ENCODE results near the gene SYT2. TPM values are rescaled to one million over a fixed set of nuclear protein-coding genes. Genes with fewer than 3 reads are reported as not detected.
"Not testable (repeated sequence)": the region's sequence is repeated elsewhere in the genome, so short reads cannot be mapped to it uniquely, and the experiment has no call there.

The SYT2 gene
- total RNA-seq, 1 donor from 2014 or later = 0.21 TPM

DNA sequence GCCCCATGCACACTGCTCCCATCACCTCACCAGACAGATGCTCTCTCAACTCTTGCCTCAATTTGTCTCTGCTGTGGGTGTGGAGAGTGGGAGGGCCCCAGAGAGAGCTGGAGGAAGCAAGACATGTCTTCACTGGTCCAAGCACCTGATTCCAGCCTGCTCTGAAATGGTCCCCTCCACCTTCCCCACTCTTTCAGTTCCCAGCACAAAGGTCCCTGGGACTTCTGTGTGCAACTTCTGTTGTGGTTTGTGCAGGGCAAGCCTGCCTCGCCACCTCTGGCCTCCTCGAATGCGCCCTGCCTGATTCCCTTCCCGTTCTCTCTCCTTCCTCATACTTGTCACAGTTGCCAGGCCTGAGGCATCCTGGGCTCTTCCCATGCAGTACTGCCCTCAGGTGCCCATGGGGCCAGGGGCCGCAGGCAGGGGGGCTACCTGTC lies 119.3 kb downstream of the SYT2 start:
- DNase-seq = no peak

DNA sequence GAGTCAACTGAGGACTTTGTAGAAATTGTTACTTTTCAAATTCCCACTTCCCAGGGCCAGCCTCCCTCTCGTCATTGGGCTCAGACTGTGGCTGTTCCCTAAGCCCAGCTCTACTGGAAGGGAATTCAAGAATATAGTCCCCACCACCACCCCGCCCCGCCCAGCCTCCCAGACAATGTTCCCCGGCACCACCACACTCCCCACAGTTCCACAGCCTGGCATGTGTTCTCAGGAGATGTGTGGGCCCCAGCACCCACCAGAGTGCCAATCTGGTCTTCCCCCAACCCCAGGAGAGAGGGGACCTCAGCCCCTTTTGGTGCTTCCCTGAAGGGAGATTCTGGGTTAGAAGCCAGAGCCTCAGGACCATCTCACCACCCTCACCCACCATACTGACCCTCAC lies 120.1 kb downstream of the SYT2 start:
- DNase-seq = no peak

DNA sequence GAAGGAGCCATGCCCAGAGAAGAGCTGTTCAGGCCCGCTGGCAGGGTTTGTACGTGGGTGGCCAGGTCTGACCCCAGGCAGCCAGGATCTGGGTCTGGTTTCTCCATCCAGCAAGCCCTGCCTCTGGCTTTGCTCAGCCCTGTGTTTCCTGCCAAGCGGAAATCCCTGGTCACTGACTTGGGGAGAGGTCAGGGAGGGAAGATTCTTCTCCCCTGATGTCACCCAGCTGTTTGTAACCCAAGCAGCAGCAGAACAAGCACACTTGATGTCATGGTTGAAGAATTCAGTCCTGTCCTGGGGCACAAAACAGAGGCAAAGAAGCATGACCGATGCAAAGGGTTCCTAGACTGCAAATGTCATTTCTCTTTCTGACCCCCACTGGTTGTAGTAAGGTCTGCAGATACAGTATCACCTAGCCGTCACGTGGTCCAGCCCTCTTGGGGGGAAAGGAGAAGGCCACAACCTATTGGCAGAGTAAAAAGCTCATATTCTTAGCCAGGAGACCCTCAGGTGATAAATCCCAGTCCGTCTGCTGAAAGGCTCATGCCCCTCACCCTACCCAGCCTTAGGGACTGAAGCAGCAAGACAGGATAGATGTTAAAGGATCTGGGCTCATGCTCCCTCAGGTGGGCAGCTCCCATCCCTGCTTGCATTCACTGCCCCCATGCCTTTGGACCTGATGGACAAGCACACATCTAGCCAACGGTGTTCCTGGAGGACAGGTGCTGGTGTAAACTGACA lies 120.9 kb downstream of the SYT2 start:
- peak; percentile 96 for DNase-seq

DNA sequence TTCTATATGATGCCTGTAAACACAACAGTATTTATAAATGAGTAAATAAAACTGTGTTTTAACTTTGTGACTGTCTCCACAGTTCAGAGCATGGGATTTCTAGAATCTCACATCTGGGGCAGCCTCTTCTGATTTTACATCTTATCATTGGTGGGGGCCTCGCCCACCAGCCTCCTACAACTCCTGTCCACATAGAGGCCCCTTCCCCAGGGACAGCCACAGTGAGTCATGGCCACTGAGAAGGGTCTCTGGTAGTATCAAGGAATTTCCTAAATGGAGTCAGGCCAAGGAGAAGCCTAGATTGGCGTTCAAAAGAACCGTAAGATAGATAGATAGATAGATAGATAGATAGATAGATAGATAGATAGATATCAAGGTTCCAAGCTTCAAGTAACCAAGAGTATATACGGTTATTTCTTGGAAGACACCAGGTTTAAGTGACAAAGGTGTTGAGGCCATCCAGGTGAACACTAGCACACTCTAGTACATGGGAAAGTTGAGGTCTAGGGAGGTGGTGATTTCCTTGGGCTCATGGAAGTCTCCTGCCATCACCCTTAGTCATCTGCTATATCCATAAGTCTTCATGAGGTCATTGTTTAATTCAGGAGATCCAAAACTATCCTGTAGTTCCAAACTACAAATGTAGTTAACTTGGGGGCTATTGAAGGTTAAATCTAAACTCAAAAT lies 121.6 kb downstream of the SYT2 start:
- no peak for DNase-seq

DNA sequence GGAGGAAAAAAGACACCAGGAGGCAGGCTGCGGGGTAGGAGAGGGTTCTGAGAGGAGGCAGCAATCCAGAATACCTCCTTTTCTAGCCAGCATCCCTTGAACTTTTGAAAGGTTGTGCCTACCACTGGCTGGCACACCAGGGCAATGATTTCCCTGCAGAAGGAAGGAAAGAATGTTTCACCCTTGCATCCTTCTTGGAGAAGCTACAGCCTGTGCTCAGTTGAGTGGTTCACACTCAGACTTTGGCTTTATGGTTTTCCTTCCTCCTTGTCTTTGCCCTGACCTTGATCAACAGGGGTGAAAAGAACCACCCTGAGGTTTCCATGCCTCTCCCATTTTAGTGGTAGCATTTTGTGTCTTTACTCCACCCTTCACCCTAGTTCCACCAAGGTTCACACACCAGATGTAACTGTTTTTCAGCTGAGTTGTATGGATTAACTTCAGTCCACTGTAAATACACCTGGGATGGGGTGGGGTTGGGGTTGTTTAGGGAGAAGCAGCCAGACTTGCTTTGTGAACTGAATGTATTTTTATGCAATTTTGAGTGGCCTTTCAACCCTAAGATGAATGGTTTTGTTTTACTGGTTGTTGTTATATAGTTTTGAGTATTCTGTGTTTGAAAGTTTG lies 122.3 kb downstream of the SYT2 start:
- DNase-seq = no peak

DNA sequence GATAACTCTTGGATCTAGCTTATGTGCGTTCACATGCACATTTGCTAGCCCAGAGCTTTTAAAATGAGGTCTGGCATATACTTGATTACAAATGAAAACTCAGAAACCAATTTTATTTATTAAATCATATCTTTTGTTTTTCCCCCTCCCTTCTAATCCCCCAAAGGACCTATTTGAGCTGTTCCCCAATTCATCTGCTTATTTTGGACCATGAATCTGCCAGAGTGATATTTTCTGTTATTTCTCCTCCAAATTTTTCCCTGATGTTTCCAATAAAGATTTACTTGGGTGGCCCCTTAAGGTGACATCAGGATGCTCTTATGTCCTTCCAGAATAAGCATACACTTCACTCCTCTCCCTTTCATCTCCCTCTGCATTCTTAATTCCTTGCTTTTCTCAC lies 123.4 kb downstream of the SYT2 start:
- DNase-seq = no peak

DNA sequence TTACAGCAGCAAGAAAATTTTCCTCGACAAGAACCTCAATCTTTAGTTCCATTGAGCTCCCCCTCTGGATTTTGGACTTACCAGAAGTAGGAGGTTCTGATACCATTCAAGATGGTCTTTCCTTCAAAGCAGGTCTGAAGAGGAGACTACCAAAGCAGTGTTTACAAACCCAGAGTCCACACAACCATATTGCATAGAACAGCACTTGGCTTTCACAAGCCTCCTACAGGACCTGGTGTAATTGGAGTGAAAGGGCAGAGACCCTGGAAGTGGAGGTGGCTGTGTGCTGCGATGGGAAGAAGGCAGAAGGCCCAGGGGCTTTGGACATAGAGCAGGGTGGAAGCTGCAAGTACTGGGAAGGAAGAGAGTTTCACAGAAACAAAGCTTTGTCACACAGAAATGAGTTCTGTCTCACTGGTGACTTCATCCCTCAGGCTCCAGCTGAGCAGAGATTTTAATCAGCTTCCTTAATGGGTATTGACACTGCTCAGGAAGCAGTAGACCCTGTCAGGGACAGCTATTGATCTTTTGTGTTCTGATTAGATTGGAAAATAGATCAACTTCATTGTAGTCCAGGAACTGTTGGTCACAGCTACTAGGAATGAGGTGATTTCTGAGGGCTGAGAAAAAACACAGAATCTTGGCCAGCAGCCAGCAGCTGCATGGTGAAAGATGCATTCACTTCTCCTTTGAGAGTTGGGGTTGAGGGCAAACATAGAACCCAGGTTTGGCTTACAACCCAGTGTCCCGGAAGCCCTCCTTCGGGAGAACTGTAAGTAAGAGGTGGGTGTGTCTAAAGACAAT lies 124.0 kb downstream of the SYT2 start:
- DNase-seq = peak; percentile 70

DNA sequence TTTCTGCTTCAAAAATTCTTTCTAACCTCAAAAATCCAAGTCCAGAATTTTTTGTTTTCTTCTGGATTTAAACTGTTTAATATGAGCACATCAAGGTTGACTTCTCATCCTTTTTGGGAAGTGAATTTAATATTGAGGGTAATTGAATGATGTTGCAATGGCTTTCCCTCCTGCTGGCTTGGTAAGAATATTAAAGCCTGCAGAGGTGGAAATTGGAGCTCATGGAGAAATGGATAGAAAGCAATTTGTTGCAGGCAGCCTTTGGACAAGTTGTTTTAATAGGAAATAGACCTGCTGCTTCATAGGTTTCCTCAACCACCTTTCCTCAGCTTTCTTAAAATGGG lies 124.7 kb downstream of the SYT2 start:
- no peak for DNase-seq

DNA sequence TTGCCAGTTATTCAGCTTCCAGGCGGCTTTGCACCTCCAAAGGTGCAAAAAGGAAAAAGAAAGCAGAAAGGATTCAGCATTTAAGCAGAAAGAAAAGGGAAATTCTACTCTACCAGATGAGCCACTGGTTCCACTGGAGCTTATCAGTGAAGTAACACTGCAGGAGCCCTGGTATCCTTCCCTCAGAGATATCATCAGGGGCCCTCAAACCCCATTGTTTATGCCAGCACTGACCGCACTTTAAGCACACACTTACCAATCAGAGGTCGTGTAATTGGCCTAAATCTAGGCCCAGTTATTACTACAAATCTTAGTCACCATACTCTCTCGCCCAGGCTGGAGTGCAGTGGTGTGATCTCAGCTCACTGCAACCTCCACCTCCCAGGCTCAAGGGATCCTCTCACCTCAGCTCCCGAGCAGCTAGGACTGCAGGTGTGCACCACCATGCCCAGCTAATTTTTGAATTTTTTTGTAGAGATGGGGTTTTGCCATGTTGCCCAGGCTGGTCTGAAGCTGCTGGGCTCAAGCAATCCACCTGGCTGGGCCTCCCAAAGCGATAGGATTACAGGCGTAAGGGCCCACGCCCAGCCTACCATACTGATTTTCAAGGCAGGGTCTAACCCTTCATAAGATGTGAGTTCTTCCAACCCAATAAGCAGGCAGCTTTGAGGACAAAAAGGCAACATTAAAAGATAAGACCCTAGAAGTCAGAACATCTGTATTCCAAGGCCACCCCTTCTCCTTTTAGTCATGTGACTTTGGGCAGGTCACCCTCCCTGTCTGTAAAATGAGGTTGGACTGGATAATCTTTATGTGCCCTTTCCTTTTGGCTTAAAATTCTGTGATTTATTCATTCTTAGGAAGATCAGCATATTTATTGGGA lies 125.3 kb downstream of the SYT2 start:
- no peak for DNase-seq

DNA sequence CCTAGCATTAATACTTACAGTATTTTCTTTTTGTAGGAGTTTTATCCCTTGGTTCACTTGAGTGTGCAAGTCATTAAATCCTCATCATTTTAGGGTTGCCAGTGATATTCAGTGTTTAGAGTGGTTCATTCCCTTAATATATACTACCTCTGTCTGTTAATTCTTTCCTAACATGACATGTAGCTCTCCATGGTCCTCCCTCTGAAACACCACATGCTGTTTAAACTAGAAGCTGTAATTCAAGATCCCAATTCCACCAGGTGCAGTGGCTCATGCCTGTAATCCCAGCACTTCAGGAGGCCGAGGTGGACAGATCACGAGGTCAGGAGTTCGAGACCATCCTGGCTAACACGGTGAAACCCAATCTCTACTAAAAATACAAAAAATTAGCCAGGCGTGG lies 127.9 kb downstream of the SYT2 start:
- DNase-seq = not testable (repeated sequence)

DNA sequence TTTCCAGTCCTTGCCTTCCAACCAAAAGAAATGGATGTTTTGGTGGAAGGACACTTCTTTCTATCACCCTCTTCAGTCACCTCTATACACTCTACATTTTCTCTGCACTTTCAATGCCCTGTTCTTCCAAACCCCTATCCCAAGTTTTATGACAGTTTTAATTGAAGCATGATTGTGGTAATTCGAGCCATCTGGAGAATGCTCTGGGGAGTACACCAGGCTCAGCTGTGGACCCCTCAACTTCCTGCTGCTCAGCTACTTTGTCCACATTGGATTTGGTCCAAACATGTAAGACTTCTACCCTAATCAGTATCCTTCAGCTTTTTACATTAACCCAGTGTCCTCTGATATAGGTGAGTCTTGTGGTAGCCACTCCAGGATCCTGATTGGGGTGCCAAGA lies 129.6 kb downstream of the SYT2 start:
- no peak for DNase-seq

DNA sequence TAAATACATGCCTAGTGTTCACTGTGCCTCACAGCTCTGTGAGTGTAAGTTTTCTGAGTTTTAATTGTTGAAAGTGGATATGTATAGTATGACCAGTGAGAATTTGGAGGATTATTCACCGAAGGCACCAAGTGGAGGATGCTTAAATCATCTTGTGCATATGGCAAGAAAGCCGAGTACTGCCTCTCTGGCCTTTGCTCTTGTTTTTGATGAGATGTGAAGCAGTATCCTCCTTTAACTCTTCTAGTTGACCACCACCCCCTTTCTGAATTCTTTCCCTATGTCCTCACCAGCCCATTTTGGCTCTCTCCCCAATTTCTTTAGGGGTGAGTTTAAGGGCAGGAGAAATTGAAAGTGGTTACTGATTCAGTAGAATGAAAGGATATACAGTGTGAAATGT lies 130.4 kb downstream of the SYT2 start:
- peak; percentile 70 for DNase-seq

DNA sequence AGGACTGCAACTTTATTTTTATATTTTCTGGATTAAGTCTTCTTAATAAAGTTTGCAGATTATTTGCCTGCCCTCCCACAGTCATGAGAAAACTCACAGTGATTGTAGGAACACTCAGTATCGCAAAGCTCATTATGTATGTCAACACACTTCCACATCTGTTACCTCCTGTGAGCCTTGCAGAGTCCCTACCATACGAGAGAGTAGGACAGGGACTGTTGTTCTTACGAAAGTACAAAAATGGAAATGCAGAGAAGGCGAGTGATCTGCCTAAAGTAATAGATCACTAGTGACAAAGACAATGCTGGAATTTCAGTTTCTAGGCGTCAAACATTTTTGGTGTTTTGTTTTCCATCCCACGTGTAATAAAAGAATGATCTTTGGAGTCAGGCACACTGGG lies 131.7 kb downstream of the SYT2 start:
- DNase-seq = no peak

DNA sequence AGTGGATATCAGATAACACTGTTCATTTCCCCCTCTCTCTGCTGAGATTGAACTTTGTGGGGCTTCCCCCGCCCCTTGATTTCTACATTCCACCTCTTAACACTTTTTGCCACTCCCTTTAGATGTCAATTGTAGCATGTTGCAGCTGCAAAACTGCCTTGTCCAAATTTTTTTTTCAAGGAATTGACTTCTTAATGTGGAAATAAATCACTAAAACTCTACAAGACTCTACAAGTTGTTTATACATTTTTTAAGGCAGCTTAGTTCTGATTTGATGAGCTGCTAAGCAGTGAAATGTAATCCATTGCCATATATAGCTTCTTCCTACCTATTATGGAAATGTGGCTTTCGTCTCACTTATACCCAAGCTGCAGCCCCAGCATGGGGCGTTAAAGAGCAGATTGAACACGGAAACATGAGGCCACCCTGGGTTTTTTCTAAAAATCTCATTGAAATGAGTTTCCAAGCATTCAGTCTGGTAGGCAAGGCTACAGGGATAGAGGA lies 132.2 kb downstream of the SYT2 start:
- DNase-seq = peak; percentile 74

DNA sequence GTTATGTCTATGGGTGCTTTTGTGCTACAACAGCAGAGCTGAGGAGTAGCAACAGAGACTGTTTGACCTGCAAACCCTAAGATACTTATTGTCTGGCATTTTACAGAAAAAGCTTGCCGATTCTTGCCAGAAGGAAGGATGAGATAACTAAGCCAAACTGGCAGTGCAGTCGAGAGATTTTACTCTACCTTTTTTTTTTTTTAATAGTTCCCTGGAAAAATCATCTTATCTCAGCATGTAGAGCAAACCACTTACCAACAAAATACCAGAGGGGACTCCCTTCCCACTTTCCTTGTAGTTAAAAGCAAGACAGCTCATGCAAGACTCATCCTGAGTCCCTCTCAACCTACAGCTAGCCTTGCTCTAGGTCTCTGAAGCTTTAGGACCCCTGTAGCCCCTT lies 132.9 kb downstream of the SYT2 start:
- no peak for DNase-seq

DNA sequence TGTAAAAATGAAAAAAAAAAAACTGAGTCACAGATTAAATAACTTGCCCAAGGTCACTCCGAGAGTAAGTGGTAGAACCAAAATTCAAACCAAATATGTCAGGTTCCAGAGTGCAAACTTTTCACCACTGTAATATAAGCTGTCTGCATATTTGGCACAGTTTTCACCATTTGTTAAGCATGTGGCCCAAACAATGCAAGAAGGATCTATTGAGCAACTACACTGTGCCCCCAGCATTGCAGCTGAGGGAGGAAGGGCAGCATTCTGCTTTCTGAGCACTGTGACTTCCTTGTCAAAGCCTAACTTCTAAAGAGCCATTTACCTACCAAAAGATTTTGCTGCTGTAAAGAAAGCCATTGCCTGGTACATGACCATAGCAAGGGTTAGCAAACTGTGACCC lies 133.4 kb downstream of the SYT2 start:
- DNase-seq = no peak

DNA sequence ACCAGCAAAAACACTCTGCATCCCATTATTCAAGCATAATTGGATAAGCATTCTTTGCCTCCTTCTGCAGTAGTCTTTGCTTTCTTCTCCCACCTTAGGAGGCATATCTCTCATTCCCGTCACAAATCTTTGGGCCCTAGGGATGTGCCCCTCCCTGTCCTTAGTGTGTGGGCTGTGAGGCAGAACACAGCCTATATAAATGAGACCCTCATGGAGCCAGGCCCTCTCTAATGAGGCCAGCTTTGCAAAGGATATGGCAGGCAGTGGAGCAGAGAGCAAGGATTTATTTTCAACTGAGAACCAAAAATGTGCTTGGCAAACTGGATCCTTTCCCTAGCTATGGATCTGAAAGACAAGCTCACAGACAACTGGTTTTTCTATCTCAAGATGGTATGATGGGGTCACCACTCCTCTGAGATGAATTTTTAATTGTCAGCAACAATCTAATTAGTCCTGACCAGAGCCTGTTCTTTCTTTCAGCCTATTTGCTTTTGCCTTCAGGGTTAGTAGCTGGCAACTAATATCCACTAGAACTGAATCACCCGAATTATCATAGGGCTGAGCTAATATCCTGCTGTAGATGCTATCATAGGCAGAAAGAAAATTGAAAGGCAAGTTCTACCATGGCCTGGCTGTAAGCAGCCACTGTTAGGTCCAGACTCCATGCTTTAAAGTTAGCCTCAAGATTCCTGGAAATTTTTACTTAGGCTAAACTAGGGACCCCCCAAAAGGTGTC lies 134.2 kb downstream of the SYT2 start:
- no peak for DNase-seq

DNA sequence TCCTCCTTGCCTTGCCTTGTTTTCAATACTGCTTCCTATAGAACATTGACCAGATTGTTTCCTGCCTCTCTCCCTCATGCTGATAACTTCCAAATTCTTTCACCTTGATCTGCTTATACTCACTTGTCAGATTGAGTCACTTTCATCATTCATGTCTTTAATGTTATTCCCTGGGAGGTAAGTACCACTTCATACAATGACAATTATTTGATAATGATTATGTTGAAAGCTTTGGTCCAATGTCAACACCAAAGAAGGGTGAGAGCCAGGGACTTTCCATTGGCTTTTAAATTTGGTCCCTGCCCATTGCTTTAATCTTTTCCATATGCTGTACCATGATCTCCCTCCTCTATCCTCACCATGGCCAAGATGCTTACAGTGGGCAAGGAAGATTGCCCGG lies 137.4 kb downstream of the SYT2 start:
- no peak for DNase-seq

DNA sequence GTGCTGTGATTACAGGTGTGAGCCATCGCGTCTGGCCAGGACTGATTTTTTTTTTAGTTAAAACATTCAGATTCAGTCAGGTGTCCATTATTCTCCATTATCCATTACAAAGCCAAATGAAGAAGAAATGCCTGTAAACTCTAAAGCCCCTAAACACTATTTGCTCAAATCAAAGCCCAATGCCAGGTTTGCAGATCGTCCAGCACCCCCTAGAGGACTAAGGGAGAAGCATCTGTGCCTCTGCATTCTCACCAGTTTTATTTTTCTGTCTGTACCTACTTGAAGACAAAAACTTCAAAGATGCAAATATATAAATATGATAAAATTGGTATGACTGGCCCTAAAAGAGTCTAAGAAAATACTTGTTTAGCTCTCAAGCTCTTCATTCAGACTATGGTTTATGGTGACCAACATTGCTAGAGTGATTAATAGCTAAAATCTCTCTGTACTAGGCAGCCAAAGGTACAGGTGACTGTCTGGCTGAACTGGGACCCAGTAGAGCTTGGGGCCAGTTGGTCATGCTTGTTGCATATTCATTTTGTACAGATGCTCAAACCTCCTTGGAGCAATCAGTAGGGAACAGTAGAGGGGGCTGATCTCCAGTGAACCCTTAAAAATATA lies 138.4 kb downstream of the SYT2 start:
- DNase-seq = no peak

All from tongue (tissue), 2 donors.